Esophagus muscularis mucosa (tissue), 4 donors: ENCODE results near the gene UGT3A2. TPM values are rescaled to one million over a fixed set of nuclear protein-coding genes. Genes with fewer than 3 reads are reported as not detected.

ENCODE experiments used
- DNase-seq: peaks from one replicate; pipeline ENCODE4 v3.0.0-alpha.2; 2017; ENCODE audit errors: extremely low spot score
- H3K27ac ChIP-seq, 4 donors: fragments of 200-600 bp; sonication (generic); replicated peaks in 1 of 4; 1 replicate in 3 of 4; 2 replicates in 1 of 4; pipeline ENCODE4 v1.5.1; 2016 to 2019; ENCODE audit warnings: mild to moderate bottlenecking in 1 of 4
- H3K27me3 ChIP-seq, 4 donors: fragments of 200-600 bp; sonication (generic); one replicate each; pipeline versions ENCODE4 v1.5.1 to v1.6.0; 2016 to 2019
- H3K36me3 ChIP-seq, 4 donors: fragments of 200-600 bp; sonication (generic); one replicate each; pipeline ENCODE4 v1.5.1; 2016 to 2019
- H3K4me1 ChIP-seq, 4 donors: fragments of 200-600 bp; sonication (generic); one replicate each; pipeline ENCODE4 v1.5.1; 2016 to 2019
- H3K4me3 ChIP-seq, 4 donors: fragments of 200-600 bp; sonication (generic); 1 replicate in 2 of 4; 2 replicates in 2 of 4; pipeline ENCODE4 v1.5.1; 2016 to 2019; ENCODE audit warnings: mild to moderate bottlenecking in 4 of 4, moderate library complexity in 1 of 4
- H3K9me3 ChIP-seq, 4 donors: fragments of 200-600 bp; sonication (generic); 1 replicate in 3 of 4; 2 replicates in 1 of 4; pipeline ENCODE4 v1.5.1; 2016 to 2019
- EP300 ChIP-seq: sonication (generic); formaldehyde crosslinking; IDR thresholded peaks from one replicate; pipeline ENCODE4 v1.6.1; 2017; ENCODE audit warnings: antibody characterized with exemption
- POLR2A ChIP-seq: fragments of 450-650 bp; IDR thresholded peaks from one replicate; pipeline ENCODE4 v1.6.1; 2017; ENCODE audit warnings: antibody characterized with exemption, moderate library complexity, mild to moderate bottlenecking, low read depth
- POLR2AphosphoS5 ChIP-seq, 2 donors: sonication (generic); formaldehyde crosslinking; IDR thresholded peaks; one replicate each; pipeline ENCODE4 v1.6.1; 2017; ENCODE audit warnings: antibody characterized with exemption in 2 of 2
- WGBS: methylation state at CpG from one replicate; pipeline ENCODE4 v1.1.5; 2018; 5-methylcytosine and 5-hydroxymethylcytosine counted together
- intact Hi-C: fragments of 100-400 bp; cut with DNase I; formaldehyde crosslinking; loops from one replicate; pipeline ENCODE4 v1.15.1; 2023
- total RNA-seq, 4 donors: library from RNA; depleted of rRNA; stranded (reverse); fragments of >200 nt; gene quantifications; one replicate each; pipeline versions ENCODE4 v1.1.0 to v1.2.1, GENCODE V29; 2016
- TF ChIP-seq, protein P1 (sequence below), 3 experiments: fragments of 200-600 bp in 2 of 3; fragments of 450-650 bp in 1 of 3; sonication (generic) in 2 of 3; IDR thresholded peaks; one replicate each; pipeline ENCODE4 v1.5.1; 2017 to 2019; ENCODE audit warnings: antibody characterized with exemption in 3 of 3, mild to moderate bottlenecking in 2 of 3, moderate library complexity in 1 of 3

Gene UGT3A2
- total RNA-seq, 4 donors from 2014 or later = not detected

- H3K4me3 ChIP-seq = no peak overlapping the region
Measured at GRCh38 chr5:36070687-36071571, 4.2 kb upstream of the UGT3A2 start.

GRCh38 chr5:36068751-36069281 is 2.1 kb upstream of the UGT3A2 start:
- Histone ChIP-seq H3K27me3 (peaks cover 0 to 20% (median 0%) of the 10 kb centered on the region in 4 donors), H3K36me3 (no peaks in the 10 kb centered on the region), H3K27ac (no peak overlapping the region), H3K4me3 (no peak overlapping the region), H3K4me1 (peaks cover 0 to 6% (median 0%) of the 10 kb centered on the region in 4 donors), H3K9me3 (no peaks in the 10 kb centered on the region)
- intact Hi-C loops = no loop called here
- no peak for DNase-seq
- TF ChIP-seq, protein P1, sequence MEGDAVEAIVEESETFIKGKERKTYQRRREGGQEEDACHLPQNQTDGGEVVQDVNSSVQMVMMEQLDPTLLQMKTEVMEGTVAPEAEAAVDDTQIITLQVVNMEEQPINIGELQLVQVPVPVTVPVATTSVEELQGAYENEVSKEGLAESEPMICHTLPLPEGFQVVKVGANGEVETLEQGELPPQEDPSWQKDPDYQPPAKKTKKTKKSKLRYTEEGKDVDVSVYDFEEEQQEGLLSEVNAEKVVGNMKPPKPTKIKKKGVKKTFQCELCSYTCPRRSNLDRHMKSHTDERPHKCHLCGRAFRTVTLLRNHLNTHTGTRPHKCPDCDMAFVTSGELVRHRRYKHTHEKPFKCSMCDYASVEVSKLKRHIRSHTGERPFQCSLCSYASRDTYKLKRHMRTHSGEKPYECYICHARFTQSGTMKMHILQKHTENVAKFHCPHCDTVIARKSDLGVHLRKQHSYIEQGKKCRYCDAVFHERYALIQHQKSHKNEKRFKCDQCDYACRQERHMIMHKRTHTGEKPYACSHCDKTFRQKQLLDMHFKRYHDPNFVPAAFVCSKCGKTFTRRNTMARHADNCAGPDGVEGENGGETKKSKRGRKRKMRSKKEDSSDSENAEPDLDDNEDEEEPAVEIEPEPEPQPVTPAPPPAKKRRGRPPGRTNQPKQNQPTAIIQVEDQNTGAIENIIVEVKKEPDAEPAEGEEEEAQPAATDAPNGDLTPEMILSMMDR (IDR thresholded peaks at IDR 0.05) = no peak
- TF ChIP-seq POLR2A (no peak), POLR2AphosphoS5 (IDR thresholded peaks at IDR 0.05) (no peak), EP300 (no peak)
- 92% methylated on average over 5 of the region's 5 CpGs for WGBS

More at GRCh38 chr5:36070687-36071571, 4.2 kb upstream of the UGT3A2 start:
- Histone ChIP-seq H3K27me3 (peaks cover 0 to 18% (median 0%) of the 10 kb centered on the region in 4 donors), H3K4me1 (peaks cover 0 to 6% (median 0%) of the 10 kb centered on the region in 4 donors), H3K27ac (no peak overlapping the region), H3K36me3 (no peaks in the 10 kb centered on the region), H3K9me3 (no peaks in the 10 kb centered on the region)
- no peak for DNase-seq
- intact Hi-C loops = no loop called here
- WGBS = 66% methylated on average over 9 of the region's 9 CpGs
- TF ChIP-seq, protein P1 (IDR thresholded peaks at IDR 0.05) = no peak
- TF ChIP-seq EP300 (no peak), POLR2A (no peak), POLR2AphosphoS5 (IDR thresholded peaks at IDR 0.05) (no peak)

DNA sequence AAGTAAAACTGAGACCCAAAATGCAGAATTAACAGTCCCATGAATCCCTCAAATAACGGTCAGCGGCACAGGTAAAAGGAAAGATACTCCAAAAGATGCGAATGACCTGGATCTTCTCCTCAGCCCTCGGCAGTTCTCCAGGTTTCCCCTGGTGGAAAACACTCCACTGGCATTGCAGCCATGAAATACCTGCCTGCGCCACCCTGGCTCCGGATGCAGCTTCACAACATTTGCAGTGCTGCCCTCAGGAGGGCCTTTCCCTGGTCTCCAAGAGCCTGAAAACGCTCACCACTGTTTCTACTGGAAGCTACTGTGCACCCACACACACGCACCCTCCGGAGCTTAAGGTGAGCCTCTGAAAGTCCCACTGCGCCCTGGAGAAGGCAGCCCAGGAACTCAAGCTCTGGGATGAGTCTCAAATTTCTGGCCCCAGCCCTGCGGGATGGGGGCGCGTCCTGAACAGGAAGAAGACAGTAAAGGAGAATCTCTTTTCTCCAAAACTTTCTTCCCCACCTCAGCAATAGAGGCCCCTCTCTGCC is 612 bp downstream of the UGT3A2 start:
- H3K27me3 ChIP-seq = peaks cover 0 to 20% (median 0%) of the 10 kb centered on the region in 4 donors
- no peaks in the 10 kb centered on the region for H3K36me3 ChIP-seq
- DNase-seq = no peak
- H3K9me3 ChIP-seq = peaks cover 0 to 4% (median 0%) of the 10 kb centered on the region in 4 donors
- H3K27ac ChIP-seq = no peak overlapping the region
- H3K4me3 ChIP-seq = no peak overlapping the region
- 53% methylated on average over 7 of the region's 13 CpGs for WGBS
- intact Hi-C loops = no loop called here
- TF ChIP-seq EP300 (no peak), POLR2A (no peak), POLR2AphosphoS5 (IDR thresholded peaks at IDR 0.05) (no peak)
- TF ChIP-seq, protein P1 (IDR thresholded peaks at IDR 0.05) = no peak
- H3K4me1 ChIP-seq = peaks cover 0 to 6% (median 0%) of the 10 kb centered on the region in 4 donors

DNA sequence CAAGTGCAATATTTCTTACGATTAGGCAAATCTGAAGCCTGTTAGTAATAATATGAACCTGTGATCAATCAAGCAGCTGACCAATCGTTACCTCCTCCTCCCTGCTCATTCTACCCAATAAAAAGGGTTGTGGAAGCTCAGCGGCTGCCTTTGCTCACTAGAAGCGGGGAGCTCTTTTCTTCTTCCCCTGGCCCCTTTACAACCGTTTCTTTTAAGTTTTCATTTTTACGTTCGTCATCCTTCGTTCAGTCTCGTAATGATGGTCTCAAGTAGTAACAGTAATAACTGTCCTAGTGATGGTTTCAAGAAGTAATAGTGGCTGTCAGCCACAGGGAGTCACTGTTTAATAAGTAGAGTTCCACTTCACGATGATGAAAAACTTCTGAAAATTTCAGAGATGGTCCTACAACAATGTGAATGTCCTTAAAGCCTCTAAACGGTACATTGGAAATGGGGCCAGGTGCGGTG is 6.2 kb downstream of the UGT3A2 start:
- H3K36me3 ChIP-seq = no peaks in the 10 kb centered on the region
- intact Hi-C loops = no loop called here
- DNase-seq = no peak
- H3K4me3 ChIP-seq = no peak overlapping the region
- no peak overlapping the region for H3K27ac ChIP-seq
- WGBS = 78% methylated on average over 12 of the region's 12 CpGs
- TF ChIP-seq POLR2A (no peak), POLR2AphosphoS5 (IDR thresholded peaks at IDR 0.05) (no peak), EP300 (no peak)
- TF ChIP-seq, protein P1 (IDR thresholded peaks at IDR 0.05) = no peak
- H3K4me1 ChIP-seq = no peaks in the 10 kb centered on the region
- no peaks in the 10 kb centered on the region for H3K27me3 ChIP-seq
- H3K9me3 ChIP-seq = peaks cover 0 to 4% (median 0%) of the 10 kb centered on the region in 4 donors
